GM18951 (cell line): ENCODE data around the gene CCNK.

Source experiments
- POLR2A ChIP-seq: IDR thresholded peaks from 4 replicates; pipeline ENCODE4 v1.6.1; 2011; ENCODE audit warnings: mild to moderate bottlenecking; ENCODE audit not compliant: insufficient read length, insufficient read depth; ENCODE audit errors: extremely low read depth
- in situ Hi-C: fragments of 300-500 bp; cut with MboI; formaldehyde crosslinking; loops from one replicate; pipeline ENCODE4 v1.12.0; 2022; ENCODE audit warnings: low sequenced_read_pairs, mixed read lengths, inconsistent platforms; ENCODE audit not compliant: unreplicated experiment

Gene CCNK

DNA sequence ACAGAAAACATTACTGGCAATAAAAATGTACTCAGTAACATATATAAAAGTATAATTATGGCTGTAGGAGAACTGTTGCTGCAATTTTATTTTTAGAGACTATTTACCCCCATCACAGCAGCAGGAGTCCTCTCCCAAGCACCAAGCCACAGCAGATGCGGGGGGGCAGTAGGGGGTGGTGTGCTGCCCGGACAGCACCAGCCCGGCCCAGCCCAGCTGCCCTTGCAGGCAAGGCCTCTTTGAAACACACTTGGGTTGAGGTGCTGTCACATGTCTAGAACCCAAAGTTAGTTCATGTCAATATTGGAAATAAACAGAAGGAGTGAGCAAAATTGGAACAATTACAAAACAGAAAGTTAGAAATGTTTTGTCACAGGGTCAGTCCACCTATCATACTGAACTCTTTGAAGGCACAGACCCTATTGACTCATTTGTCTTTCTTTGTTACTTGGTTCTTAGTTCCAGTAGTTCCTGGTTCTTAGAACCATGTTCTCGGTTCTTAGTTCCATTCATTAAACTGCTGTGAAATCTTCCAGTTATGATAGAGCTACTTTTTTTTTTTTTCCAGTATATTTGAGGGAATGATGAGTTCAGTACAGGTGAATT lies 22.7 kb downstream of the CCNK start:
- TF ChIP-seq POLR2A: no peak
- in situ Hi-C loops: loop anchor here (25.0 kb wide), 1 partner anchor 383 kb away; no protein-coding TSS in a partner anchor

DNA sequence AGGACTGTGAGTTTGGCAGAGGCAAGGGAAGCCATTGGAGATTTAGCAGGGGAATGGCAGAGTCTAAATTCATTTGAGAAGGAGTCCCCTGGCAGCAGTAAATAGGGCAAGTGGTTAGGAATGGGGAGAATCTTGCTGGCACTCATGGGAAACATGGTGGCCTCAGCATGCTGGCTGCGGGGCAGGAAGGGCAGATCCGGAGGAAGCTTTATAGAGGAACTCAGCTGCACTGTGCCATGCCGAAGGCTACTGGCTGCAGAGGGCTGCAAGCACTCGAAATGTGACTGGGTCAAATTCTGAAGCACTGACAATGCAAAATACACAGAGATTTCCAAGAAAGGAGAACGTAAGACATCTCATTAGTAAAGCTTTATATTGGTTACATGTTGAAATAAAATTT lies 23.9 kb downstream of the CCNK start:
- in situ Hi-C loops: loop anchor here (25.0 kb wide), 1 partner anchor 382 kb away; no protein-coding TSS in a partner anchor
- no peak for TF ChIP-seq POLR2A

DNA sequence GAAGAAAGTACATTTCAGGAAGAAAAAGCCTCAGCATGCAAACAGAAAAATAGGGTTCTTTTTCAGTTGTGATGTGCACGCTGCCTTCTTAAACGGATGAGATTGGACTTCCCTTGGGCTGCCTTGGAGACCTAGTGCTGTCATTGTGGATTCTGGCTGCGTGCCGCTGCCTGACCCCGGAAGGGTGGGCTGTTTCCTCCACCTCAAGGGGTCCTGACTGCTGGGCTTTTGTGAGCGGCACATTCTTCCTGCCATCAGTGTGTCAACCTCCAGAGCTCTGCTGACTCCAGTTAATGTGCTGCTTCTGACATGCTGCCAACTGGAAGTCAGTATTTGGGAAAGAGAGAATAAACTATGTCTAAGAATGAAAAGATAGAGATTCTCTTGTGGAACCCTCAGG lies 25.1 kb downstream of the CCNK start:
- in situ Hi-C loops: loop anchor here (25.0 kb wide), 1 partner anchor 381 kb away; no protein-coding TSS in a partner anchor
- no peak for TF ChIP-seq POLR2A

DNA sequence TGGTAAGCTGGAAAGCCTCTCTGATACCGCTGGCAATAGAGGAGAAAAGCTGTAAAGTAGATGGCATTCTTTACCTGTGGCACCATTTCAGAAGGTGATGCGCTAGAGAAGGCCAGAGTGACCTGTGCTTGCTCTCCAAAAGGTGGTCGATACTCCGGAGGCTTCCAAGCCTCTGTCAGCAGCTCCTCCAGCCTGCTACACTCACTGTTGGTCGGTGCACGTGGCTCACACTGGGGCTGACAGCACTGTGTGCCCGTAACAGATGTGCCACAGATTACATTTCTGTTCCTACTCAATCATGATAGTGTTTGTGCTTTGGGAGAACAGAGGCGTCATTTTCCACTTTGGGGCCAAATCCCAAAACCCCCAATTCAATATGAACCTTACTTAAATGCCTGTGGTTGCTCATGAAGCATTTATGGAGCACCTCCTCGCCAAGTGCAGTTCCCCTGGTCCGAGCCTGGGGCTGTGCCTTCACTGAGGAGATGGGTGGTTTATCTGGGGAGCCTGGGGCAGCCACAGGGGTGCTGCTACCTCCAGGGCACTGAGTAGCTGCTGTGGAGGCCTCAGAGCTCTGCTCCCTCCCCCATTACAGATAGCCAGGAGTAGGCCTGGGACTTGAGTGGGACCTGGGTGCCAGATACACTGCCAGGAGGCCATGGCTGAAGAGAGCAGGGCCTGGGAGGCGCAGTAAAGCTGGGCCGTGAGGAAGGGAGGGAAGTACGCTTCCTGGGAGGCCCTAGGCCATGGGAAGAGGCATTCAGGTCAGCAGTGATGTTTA lies 26.8 kb downstream of the CCNK start:
- TF ChIP-seq POLR2A: no peak
- in situ Hi-C loops: loop anchor here (25.0 kb wide), 1 partner anchor 379 kb away; no protein-coding TSS in a partner anchor

DNA sequence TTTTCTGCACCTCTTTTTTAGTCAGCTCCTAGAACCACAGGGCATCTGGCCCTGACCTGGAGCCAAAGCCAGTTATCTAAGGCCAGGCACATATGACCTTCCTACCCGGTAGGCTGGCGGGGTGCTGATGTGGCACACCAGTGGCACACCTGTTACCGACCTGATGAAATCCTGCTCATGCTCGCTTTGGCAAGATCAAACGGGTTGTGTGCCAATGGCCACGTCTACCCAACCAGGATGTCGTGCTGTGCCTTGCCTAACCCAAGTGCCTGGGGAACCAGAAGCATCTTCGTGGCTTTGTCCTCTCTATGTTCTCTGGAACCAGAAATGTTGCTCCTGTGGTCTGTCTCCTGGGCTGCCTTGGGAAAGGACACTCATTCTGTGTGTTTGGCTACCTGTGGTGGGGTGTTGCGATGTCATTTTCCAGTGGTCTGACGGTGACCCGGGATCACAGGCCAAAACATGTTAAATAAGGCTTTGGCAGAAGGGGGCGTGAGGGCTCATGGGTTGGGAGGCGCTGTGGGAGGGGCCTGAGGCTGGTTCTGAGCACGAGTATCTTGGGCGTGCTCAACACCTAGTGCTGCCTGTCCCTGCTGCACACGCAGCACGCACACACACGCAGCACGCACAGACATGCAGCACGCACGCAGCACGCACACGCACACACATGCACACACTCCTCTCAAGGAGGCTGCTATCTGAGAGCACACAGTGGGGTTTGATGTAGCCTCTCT lies 27.9 kb downstream of the CCNK start:
- in situ Hi-C loops: loop anchor here (25.0 kb wide), 1 partner anchor 378 kb away; no protein-coding TSS in a partner anchor
- TF ChIP-seq POLR2A: no peak

DNA sequence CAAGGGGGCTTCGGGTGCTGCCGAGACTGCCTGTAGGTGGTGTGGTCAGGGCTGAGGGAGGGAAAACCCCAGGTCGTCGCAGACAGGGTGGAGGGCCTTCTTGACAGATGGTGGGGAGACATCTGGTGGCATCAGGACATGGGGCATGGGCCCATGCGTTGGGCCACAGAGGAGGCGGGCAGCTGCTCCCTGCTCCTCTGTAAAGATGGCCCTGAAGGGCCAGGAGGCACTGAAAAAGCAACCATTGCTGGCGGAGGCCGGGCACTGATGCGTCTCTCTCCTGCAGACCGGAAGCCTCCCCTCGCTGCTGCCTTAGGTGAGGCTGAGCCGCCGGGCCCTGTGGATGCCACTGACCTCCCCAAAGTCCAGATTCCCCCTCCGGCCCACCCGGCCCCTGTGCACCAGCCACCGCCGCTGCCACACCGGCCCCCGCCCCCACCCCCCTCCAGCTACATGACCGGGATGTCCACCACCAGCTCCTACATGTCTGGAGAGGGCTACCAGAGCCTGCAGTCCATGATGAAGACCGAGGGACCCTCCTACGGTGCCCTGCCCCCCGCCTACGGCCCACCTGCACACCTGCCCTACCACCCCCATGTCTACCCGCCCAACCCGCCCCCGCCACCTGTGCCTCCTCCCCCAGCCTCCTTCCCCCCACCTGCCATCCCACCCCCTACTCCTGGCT lies 28.8 kb downstream of the CCNK start:
- TF ChIP-seq POLR2A: no peak
- in situ Hi-C loops: loop anchor here (25.0 kb wide), 1 partner anchor 377 kb away; no protein-coding TSS in a partner anchor

DNA sequence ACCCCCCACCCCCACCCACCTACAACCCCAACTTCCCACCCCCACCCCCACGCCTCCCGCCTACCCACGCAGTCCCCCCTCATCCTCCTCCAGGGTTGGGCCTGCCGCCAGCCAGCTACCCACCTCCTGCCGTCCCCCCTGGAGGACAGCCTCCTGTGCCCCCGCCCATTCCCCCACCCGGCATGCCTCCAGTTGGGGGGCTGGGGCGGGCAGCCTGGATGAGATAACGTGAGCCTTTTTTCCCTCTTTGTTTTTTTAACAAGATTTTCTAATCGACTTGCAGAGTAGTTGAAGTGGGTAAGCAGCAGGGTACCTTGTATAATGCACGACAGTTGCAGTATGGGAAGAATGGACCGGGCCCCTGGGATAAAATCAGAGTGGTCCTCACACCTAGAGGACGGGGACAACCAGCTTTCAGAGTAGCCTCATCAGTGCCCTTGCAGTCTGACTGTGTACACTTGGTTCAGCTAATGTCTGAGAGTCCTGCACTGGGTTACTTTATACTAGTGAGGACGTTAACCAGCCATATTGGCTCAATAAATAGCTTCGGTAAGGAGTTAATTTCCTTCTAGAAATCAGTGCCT lies 29.4 kb downstream of the CCNK start:
- in situ Hi-C loops: loop anchor here (25.0 kb wide), 1 partner anchor 377 kb away; no protein-coding TSS in a partner anchor
- no peak for TF ChIP-seq POLR2A

DNA sequence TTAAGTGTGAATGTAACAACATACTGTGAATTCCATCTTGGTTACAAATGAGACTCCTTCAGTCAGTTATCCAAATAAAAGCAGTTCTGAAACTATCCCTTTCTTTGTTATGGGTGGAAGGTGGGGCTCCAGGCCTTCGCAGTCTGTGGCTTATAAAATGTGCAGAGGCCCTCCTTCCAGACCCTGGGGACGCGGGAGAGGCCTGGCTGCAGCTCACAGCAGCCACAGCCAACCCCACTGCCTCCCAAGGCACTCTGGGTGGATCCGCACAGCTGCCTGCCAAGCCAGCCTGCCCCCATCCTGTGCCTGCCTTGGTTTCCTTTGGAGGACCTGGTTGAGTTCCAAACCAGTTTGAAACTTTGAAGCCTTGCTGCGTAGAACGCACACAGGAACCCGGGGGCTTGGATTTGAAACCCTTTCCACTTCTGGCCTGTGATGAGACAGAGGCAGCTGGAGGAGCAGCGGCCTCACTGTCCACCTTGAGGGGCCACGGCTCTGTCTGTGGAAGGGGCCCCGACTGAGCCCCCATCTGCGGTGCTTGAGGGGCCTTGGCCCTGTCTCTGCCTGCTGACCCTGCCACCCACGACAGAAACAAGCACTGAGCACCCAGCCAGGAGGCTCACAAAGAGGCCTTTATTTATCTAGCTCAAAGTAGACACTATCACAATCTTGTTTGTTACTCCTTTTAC lies 30.4 kb downstream of the CCNK start:
- in situ Hi-C loops: loop anchor here (25.0 kb wide), 1 partner anchor 376 kb away; no protein-coding TSS in a partner anchor
- no peak for TF ChIP-seq POLR2A

DNA sequence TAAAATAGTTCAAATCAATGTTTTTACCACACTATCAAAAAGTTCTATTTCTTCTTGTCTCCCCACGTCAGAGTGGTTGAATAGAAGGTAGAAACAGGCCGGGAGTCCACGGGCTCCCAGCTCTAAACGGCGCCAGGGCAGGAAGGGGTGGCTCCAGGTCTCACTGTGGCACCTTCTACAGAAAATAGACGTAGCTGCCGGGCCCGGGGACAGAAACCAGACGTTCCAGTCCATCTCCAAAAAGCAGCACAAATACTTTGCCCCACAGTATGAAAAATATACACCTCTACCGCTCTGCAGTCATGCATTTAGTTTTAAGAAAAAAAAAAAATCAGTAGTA lies 30.9 kb downstream of the CCNK start:
- TF ChIP-seq POLR2A: no peak
- in situ Hi-C loops: loop anchor here (25.0 kb wide), 1 partner anchor 375 kb away; no protein-coding TSS in a partner anchor

DNA sequence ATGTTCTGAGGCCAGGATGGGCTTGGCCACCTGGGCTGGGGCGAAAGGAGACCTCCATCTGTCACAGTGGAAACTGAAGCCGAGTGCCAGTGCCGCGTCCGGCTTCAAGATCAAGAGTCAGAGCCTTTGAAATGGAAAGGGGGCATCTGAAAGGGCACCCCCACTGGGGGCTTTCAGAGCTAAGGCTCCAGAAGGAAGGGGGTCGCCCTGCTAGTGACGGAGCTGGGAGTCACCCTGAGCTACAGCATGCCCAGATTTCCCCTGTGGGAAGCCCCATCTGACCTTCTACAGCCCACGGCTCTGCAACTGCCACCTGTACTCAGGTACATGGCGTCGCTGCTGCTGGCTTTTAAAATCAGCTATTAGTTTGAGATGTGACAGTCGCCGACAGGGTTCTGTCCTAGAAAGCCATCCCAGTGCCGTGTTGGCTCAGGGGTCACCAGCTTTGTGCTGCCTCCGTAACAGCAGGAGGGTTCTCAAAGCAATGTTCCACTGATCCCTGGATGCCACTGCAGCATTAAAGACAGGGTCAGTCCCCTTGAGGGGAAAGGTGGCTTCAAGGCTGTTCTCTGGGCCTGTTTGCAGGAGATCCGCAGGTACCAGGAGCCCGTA lies 31.5 kb downstream of the CCNK start:
- no peak for TF ChIP-seq POLR2A
- in situ Hi-C loops: loop anchor here (25.0 kb wide), 1 partner anchor 375 kb away; no protein-coding TSS in a partner anchor

DNA sequence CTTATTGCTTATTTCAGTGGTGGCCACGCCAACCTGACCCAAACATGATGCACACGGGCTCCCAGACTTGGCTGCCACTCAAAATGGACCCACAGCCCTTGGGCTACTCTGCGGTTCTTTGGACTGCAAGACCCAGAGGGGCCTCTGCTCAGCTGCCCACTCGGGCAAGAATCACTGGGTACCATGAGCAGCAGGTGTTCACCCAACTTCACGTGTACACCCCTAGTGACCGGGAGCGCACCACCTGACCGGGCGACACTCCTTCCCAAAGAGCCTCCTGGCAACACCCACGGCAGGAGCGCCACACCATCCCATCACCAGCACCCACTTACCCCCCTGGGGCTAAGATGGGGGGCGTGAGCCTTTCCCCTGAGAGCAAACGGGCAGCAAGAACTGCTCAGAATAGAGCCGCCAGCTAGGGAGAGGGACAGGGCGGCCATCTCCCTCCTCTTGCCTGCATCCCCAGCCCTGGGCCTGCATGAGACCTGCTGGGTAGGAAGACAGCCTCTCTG lies 32.0 kb downstream of the CCNK start:
- TF ChIP-seq POLR2A: no peak
- in situ Hi-C loops: loop anchor here (25.0 kb wide), 1 partner anchor 374 kb away; no protein-coding TSS in a partner anchor
